ENCODE data around the gene GALNT7.
A peak's percentile ranks its signal among the peaks of the same experiment; 100 is the strongest.

Gene GALNT7

GRCh38 chr4:173130687-173131086, 37.9 kb upstream of the GALNT7 start:
- H4K8ac ChIP-seq (ENCODE audit: low read depth, low read length), result no peak overlapping the region
- H2BK15ac ChIP-seq (ENCODE audit: low read length), result no peak overlapping the region
- no peak overlapping the region for H3K18ac ChIP-seq (ENCODE audit: low read length)
- H3K4me3 ChIP-seq (ENCODE audit: low read length in 2 of 2), result no peak overlapping the region
- no peaks in the 10 kb centered on the region for H3K9me3 ChIP-seq (replicated peaks in 1 of 2; ENCODE audit: control insufficient read depth in 2 of 2, insufficient read depth in 1 of 2, low read depth in 1 of 2, low read length in 2 of 2)
- no peak overlapping the region for H3K27ac ChIP-seq (replicated peaks; ENCODE audit: low read length)
- no peaks in the 10 kb centered on the region for H3K36me3 ChIP-seq (replicated peaks in 1 of 2; ENCODE audit: control insufficient read depth in 2 of 2, insufficient read depth in 2 of 2, low read length in 2 of 2)
- no peak overlapping the region for H3K9ac ChIP-seq (ENCODE audit: low read depth, low read length, poor library complexity)
- H3K4me2 ChIP-seq (ENCODE audit: insufficient read depth, low read length, poor library complexity, severe bottlenecking), result no peak overlapping the region
- no peak overlapping the region for H2AK5ac ChIP-seq (ENCODE audit: low read depth, low read length)
- no peak for DNase-seq (ENCODE audit: low spot score)
- H3K14ac ChIP-seq (ENCODE audit: low read length), result no peak overlapping the region
- H2BK120ac ChIP-seq (ENCODE audit: low read depth, low read length), result no peak overlapping the region
- H2AFZ ChIP-seq (ENCODE audit: low read length), result no peak overlapping the region
- no peaks in the 10 kb centered on the region for H3K4me1 ChIP-seq (ENCODE audit: control insufficient read depth in 2 of 2, insufficient read depth in 1 of 2, low read depth in 1 of 2, low read length in 2 of 2)
- no peaks in the 10 kb centered on the region for H3K79me1 ChIP-seq (ENCODE audit: low read depth, low read length)
- H4K91ac ChIP-seq (ENCODE audit: low read depth, low read length, poor library complexity), result no peak overlapping the region
- no peaks in the 10 kb centered on the region for H3K27me3 ChIP-seq (ENCODE audit: control insufficient read depth in 3 of 3, insufficient read depth in 3 of 3, low read depth in 1 of 3, low read length in 3 of 3)
- H3K4ac ChIP-seq (ENCODE audit: low read length), result no peak overlapping the region
- H2BK5ac ChIP-seq (ENCODE audit: low read length), result no peak overlapping the region
- no peak overlapping the region for H2BK12ac ChIP-seq (ENCODE audit: low read length)
- no CpG with 5 or more reads among the region's 5 CpGs for WGBS, 2 donors (ENCODE audit: extremely low coverage in 2 of 2, insufficient read length in 2 of 2, insufficient replicate concordance in 1 of 2)
- H3K23ac ChIP-seq (ENCODE audit: low read depth, low read length, poor library complexity), result no peak overlapping the region

- H2BK15ac ChIP-seq (ENCODE audit: low read length), result no peak overlapping the region
Measured at GRCh38 chr4:173134426-173134825, 34.2 kb upstream of the GALNT7 start.

GRCh38 chr4:173135241-173135847, 33.3 kb upstream of the GALNT7 start:
- Histone ChIP-seq H3K9me3 (replicated peaks in 1 of 2; ENCODE audit: control insufficient read depth in 2 of 2, insufficient read depth in 1 of 2, low read depth in 1 of 2, low read length in 2 of 2) (no peaks in the 10 kb centered on the region), H2BK12ac (ENCODE audit: low read length) (no peak overlapping the region), H2BK5ac (ENCODE audit: low read length) (no peak overlapping the region), H3K18ac (ENCODE audit: low read length) (no peak overlapping the region), H3K4me2 (ENCODE audit: insufficient read depth, low read length, poor library complexity, severe bottlenecking) (no peak overlapping the region), H3K27me3 (ENCODE audit: control insufficient read depth in 3 of 3, insufficient read depth in 3 of 3, low read depth in 1 of 3, low read length in 3 of 3) (no peaks in the 10 kb centered on the region), H3K4me3 (ENCODE audit: low read length in 2 of 2) (no peak overlapping the region), H3K36me3 (replicated peaks in 1 of 2; ENCODE audit: control insufficient read depth in 2 of 2, insufficient read depth in 2 of 2, low read length in 2 of 2) (no peaks in the 10 kb centered on the region), H2AK5ac (ENCODE audit: low read depth, low read length) (no peak overlapping the region), H4K8ac (ENCODE audit: low read depth, low read length) (no peak overlapping the region), H2BK120ac (ENCODE audit: low read depth, low read length) (no peak overlapping the region), H3K79me1 (ENCODE audit: low read depth, low read length) (no peaks in the 10 kb centered on the region), H3K4me1 (ENCODE audit: control insufficient read depth in 2 of 2, insufficient read depth in 1 of 2, low read depth in 1 of 2, low read length in 2 of 2) (peaks cover 0 to 15% of the 10 kb centered on the region in 2 donors), H3K23ac (ENCODE audit: low read depth, low read length, poor library complexity) (no peak overlapping the region), H2BK15ac (ENCODE audit: low read length) (no peak overlapping the region), H3K14ac (ENCODE audit: low read length) (no peak overlapping the region), H2AFZ (ENCODE audit: low read length) (no peak overlapping the region), H3K9ac (ENCODE audit: low read depth, low read length, poor library complexity) (no peak overlapping the region), H3K4ac (ENCODE audit: low read length) (no peak overlapping the region), H4K91ac (ENCODE audit: low read depth, low read length, poor library complexity) (no peak overlapping the region), H3K27ac (replicated peaks; ENCODE audit: low read length) (no peak overlapping the region)
- DNase-seq (ENCODE audit: low spot score), result no peak
- WGBS, 2 donors (ENCODE audit: extremely low coverage in 2 of 2, insufficient read length in 2 of 2, insufficient replicate concordance in 1 of 2), result no CpG with 5 or more reads among the region's 3 CpGs

More at GRCh38 chr4:173134426-173134825, 34.2 kb upstream of the GALNT7 start:
- no peak overlapping the region for H2BK5ac ChIP-seq (ENCODE audit: low read length)
- H2AK5ac ChIP-seq (ENCODE audit: low read depth, low read length), result no peak overlapping the region
- peaks cover 0 to 10% of the 10 kb centered on the region in 2 donors for H3K4me1 ChIP-seq (ENCODE audit: control insufficient read depth in 2 of 2, insufficient read depth in 1 of 2, low read depth in 1 of 2, low read length in 2 of 2)
- no peak overlapping the region for H3K4me3 ChIP-seq (ENCODE audit: low read length in 2 of 2)
- no peak overlapping the region for H2BK12ac ChIP-seq (ENCODE audit: low read length)
- no peaks in the 10 kb centered on the region for H3K36me3 ChIP-seq (replicated peaks in 1 of 2; ENCODE audit: control insufficient read depth in 2 of 2, insufficient read depth in 2 of 2, low read length in 2 of 2)
- H3K9me3 ChIP-seq (replicated peaks in 1 of 2; ENCODE audit: control insufficient read depth in 2 of 2, insufficient read depth in 1 of 2, low read depth in 1 of 2, low read length in 2 of 2), result no peaks in the 10 kb centered on the region
- H3K18ac ChIP-seq (ENCODE audit: low read length), result no peak overlapping the region
- H3K9ac ChIP-seq (ENCODE audit: low read depth, low read length, poor library complexity), result no peak overlapping the region
- no peak overlapping the region for H2AFZ ChIP-seq (ENCODE audit: low read length)
- no peak overlapping the region for H4K8ac ChIP-seq (ENCODE audit: low read depth, low read length)
- no peaks in the 10 kb centered on the region for H3K27me3 ChIP-seq (ENCODE audit: control insufficient read depth in 3 of 3, insufficient read depth in 3 of 3, low read depth in 1 of 3, low read length in 3 of 3)
- H3K4me2 ChIP-seq (ENCODE audit: insufficient read depth, low read length, poor library complexity, severe bottlenecking), result no peak overlapping the region
- WGBS, 2 donors (ENCODE audit: extremely low coverage in 2 of 2, insufficient read length in 2 of 2, insufficient replicate concordance in 1 of 2), result no CpG with 5 or more reads among the region's 2 CpGs
- H4K91ac ChIP-seq (ENCODE audit: low read depth, low read length, poor library complexity), result no peak overlapping the region
- H3K79me1 ChIP-seq (ENCODE audit: low read depth, low read length), result no peaks in the 10 kb centered on the region
- no peak for DNase-seq (ENCODE audit: low spot score)
- H2BK120ac ChIP-seq (ENCODE audit: low read depth, low read length), result no peak overlapping the region
- H3K27ac ChIP-seq (replicated peaks; ENCODE audit: low read length), result no peak overlapping the region
- H3K4ac ChIP-seq (ENCODE audit: low read length), result no peak overlapping the region
- H3K14ac ChIP-seq (ENCODE audit: low read length), result no peak overlapping the region
- no peak overlapping the region for H3K23ac ChIP-seq (ENCODE audit: low read depth, low read length, poor library complexity)

- no peak for DNase-seq (ENCODE audit: low spot score)
- no peak overlapping the region for H2BK5ac ChIP-seq (ENCODE audit: low read length)
- H4K8ac ChIP-seq (ENCODE audit: low read depth, low read length), result no peak overlapping the region
- H2BK15ac ChIP-seq (ENCODE audit: low read length), result no peak overlapping the region
- H2BK120ac ChIP-seq (ENCODE audit: low read depth, low read length), result no peak overlapping the region
- H2BK12ac ChIP-seq (ENCODE audit: low read length), result no peak overlapping the region
- no peak overlapping the region for H4K91ac ChIP-seq (ENCODE audit: low read depth, low read length, poor library complexity)
- no peak overlapping the region for H3K4me2 ChIP-seq (ENCODE audit: insufficient read depth, low read length, poor library complexity, severe bottlenecking)
- H3K18ac ChIP-seq (ENCODE audit: low read length), result no peak overlapping the region
- H3K79me1 ChIP-seq (ENCODE audit: low read depth, low read length), result no peaks in the 10 kb centered on the region
- no peak overlapping the region for H3K23ac ChIP-seq (ENCODE audit: low read depth, low read length, poor library complexity)
- H3K4me1 ChIP-seq (ENCODE audit: control insufficient read depth in 2 of 2, insufficient read depth in 1 of 2, low read depth in 1 of 2, low read length in 2 of 2), result peaks cover 0 to 15% of the 10 kb centered on the region in 2 donors
- no peak overlapping the region for H3K4ac ChIP-seq (ENCODE audit: low read length)
- H3K36me3 ChIP-seq (replicated peaks in 1 of 2; ENCODE audit: control insufficient read depth in 2 of 2, insufficient read depth in 2 of 2, low read length in 2 of 2), result no peaks in the 10 kb centered on the region
- peak overlapping the region; percentile 25 for H2AFZ ChIP-seq (ENCODE audit: low read length)
- no peak overlapping the region for H3K4me3 ChIP-seq (ENCODE audit: low read length in 2 of 2)
- H3K14ac ChIP-seq (ENCODE audit: low read length), result no peak overlapping the region
- no peak overlapping the region for H2AK5ac ChIP-seq (ENCODE audit: low read depth, low read length)
- no peak overlapping the region for H3K27ac ChIP-seq (replicated peaks; ENCODE audit: low read length)
- no peak overlapping the region for H3K9ac ChIP-seq (ENCODE audit: low read depth, low read length, poor library complexity)
- H3K9me3 ChIP-seq (replicated peaks in 1 of 2; ENCODE audit: control insufficient read depth in 2 of 2, insufficient read depth in 1 of 2, low read depth in 1 of 2, low read length in 2 of 2), result no peaks in the 10 kb centered on the region
- H3K27me3 ChIP-seq (ENCODE audit: control insufficient read depth in 3 of 3, insufficient read depth in 3 of 3, low read depth in 1 of 3, low read length in 3 of 3), result no peaks in the 10 kb centered on the region
- WGBS, 2 donors (ENCODE audit: extremely low coverage in 2 of 2, insufficient read length in 2 of 2, insufficient replicate concordance in 1 of 2), result no CpG with 5 or more reads among the region's 1 CpG
Measured at GRCh38 chr4:173138624-173139023, 30.0 kb upstream of the GALNT7 start.

Data from neuronal stem cell (in vitro differentiated cells).